Measurements from ENCODE around the gene HIPK3.

Gene HIPK3

DNA sequence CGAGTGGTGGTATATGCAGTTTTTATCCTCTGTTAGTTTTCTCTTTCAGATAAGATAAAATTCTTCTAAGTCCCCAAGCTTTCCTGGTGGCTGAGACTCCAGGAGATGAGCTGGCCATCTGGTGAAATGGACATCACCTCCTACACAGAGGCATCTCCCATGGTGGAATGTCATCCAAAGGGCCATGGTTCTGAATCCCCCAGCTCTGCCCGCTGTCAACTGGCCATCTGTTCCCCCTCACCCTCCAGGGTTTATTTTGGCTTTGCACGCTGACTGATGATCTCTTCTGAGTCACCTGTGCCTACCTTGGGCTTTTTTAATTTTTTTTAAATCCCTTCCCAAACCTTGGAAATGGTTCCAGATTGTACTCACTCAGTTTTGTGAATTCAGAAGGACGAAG is 142.2 kb downstream of the HIPK3 start:
- no peak for DNase-seq

DNA sequence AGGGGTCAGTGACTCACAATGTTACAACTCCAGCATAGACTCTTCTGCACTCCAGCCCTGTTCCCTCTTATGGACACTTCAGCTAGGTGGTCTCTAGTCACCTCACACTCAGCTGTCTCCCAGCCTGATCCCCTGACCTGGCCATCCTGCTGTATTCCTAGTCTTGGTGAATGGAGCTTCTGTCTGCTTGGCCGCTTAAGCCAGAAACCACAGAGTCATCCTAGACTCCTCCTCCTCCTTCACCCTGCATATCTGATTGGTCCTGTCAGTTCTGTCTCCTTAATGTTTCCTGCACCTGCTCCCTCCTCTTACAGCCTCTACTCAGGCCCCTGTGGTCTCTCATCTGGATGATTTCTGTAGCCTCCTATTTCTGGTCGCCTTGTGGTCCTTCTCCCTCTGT is 144.9 kb downstream of the HIPK3 start:
- DNase-seq, result no peak

DNA sequence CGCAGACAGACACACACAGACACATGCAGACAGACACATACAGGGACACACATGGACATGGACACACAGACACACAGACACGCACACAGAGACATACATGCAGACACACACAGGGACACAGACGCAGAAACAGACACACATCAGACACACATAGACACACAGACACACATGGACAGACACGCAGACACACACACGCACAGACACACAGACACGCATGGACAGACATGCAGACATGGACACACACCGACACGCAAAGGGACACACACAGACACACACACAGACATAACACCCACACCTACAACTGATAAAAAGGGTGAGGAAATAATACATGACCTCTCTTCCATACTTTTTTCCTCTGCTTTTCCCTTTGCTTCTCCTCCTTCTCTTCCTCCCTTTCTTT is 146.2 kb downstream of the HIPK3 start:
- no peak for DNase-seq

DNA sequence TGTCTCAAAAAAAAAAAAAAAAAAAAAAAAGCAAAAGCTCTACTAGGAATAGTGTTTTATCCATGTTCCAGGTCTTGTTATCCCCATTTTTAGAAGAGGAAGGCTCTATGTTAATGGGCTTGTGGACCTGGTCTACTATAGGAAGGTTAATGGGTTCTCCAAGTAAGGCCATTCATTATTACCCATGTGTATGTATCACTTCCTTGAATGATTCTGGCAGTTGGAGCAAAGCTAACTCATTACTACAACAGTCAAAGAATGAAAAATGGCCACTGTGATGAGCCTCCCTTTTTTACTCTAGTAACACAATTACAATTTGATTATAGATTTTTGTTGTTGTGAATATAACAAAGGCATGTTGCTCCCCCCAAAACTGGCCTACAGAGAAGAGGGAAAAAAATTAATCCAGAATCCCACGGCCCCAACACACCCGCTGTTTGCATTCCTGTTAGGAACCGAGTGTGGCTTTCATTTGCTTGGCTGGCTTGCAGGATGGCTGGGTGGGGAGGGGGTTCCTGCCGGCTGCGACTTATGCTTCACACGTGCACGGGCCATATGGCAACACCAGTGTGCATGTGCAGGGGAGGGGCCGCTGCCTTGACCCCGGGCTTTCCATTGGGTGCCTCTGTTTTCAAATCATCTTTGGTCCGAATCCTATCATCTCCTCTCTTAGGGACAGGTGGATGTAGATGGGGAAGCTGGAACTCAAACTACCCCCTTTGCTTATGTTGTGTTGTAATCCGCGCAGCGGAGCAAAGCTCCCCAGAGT is 148.8 kb downstream of the HIPK3 start:
- DNase-seq, result no peak
